Activated CD8-positive, alpha-beta memory T cell treated with anti-CD3 and anti-CD28 coated beads, Interleukin-2, amount 10 ng/mL, durations not matched to agents 7 days and 5 days (primary cell): Measurements from ENCODE around the gene IFT43. TPM values are rescaled to one million over a fixed set of nuclear protein-coding genes. Genes with fewer than 3 reads are reported as not detected.
"Not testable (repeated sequence)": the region's sequence is repeated elsewhere in the genome, so short reads cannot be mapped to it uniquely, and the experiment has no call there.

Source experiments
- ATAC-seq: fragments of 150-1000 bp; cut with Tn5 transposase; one replicate; pipeline ENCODE4 v1.10.0; 2021; ENCODE audit warnings: moderate library complexity
- CTCF ChIA-PET: fragments of 350-600 bp; sonication (Branson Sonifier 250); formaldehyde crosslinking; loops from one replicate; lab custom pipeline; 2021; ENCODE audit warnings: antibody characterized with exemption; lab: Charles Lee
- DNase-seq: peaks from one replicate; pipeline ENCODE4 v3.0.0-alpha.2; 2020
- H3K27ac Mint-ChIP-seq: one replicate; pipeline ENCODE4 v1.8.0; 2021; ENCODE audit warnings: mild to moderate bottlenecking, mixed read lengths
- H3K27me3 Mint-ChIP-seq: one replicate; pipeline ENCODE4 v1.8.0; 2021; ENCODE audit warnings: mixed read lengths
- H3K36me3 Mint-ChIP-seq: one replicate; pipeline ENCODE4 v1.8.0; 2021; ENCODE audit warnings: mild to moderate bottlenecking, mixed read lengths
- H3K4me1 Mint-ChIP-seq: one replicate; pipeline ENCODE4 v1.8.0; 2021; ENCODE audit warnings: mixed read lengths
- H3K4me3 Mint-ChIP-seq: one replicate; pipeline ENCODE4 v1.8.0; 2021; ENCODE audit warnings: mild to moderate bottlenecking, moderate library complexity, mixed read lengths
- H3K9me3 Mint-ChIP-seq: one replicate; pipeline ENCODE4 v1.8.0; 2022; ENCODE audit warnings: low read depth, mixed read lengths
- total RNA-seq, 2 experiments: library from RNA; stranded (reverse); gene quantifications; one replicate each; pipeline ENCODE4 v1.2.3, GENCODE V29; 2021

IFT43 gene
- total RNA-seq, 2 experiments from 2014 or later = 5.5 to 6.0 TPM

- peaks cover 16% of the 10 kb centered on the region for H3K36me3 Mint-ChIP-seq
- no peak overlapping the region for H3K27ac Mint-ChIP-seq
- no peaks in the 10 kb centered on the region for H3K27me3 Mint-ChIP-seq
Observed at GRCh38 chr14:76007379-76007778, 21.8 kb downstream of the IFT43 start.

GRCh38 chr14:76007852-76008251 is 22.3 kb downstream of the IFT43 start:
- ATAC-seq (no peak), DNase-seq (no peak)
- Mint-ChIP-seq H3K9me3 (peaks cover 4% of the 10 kb centered on the region), H3K36me3 (peaks cover 16% of the 10 kb centered on the region), H3K4me3 (no peak overlapping the region), H3K4me1 (no peaks in the 10 kb centered on the region), H3K27me3 (no peaks in the 10 kb centered on the region), H3K27ac (no peak overlapping the region)
- CTCF ChIA-PET = interaction anchor here (1.0 kb wide), 1 partner anchor 297 kb away, joined by 3 read pairs; no protein-coding TSS in a partner anchor

More at GRCh38 chr14:76007379-76007778, 21.8 kb downstream of the IFT43 start:
- H3K9me3 Mint-ChIP-seq = peaks cover 4% of the 10 kb centered on the region
- CTCF ChIA-PET = interaction anchor here (0.7 to 1.0 kb wide), 2 partner anchors 73 to 296 kb away, joined by 3 read pairs; no protein-coding TSS in a partner anchor
- no peak for ATAC-seq
- H3K4me3 Mint-ChIP-seq = no peak overlapping the region
- H3K4me1 Mint-ChIP-seq = no peaks in the 10 kb centered on the region
- no peak for DNase-seq

DNA sequence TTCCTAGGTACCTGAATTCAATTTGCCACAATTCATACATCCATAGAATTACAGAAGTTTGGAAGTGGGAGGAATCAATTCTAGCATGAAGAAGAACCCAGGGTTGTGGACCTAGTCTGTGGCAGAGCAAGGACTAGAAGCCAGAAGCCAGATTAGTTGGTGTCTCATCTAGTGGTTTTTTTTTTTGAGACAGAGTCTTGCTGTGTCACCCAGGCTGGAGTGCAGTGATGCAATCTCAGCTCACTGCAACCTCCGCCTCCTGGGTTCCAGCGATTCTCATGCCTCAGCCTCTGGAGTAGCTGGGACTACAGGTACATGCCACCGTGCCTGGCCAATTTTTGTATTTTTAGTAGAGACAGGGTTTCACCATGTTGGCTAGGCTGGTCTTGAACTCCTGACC is 24.1 kb downstream of the IFT43 start:
- DNase-seq, CTCF ChIA-PET, H3K9me3 Mint-ChIP-seq, H3K4me1 Mint-ChIP-seq, ATAC-seq, H3K27ac Mint-ChIP-seq, H3K36me3 Mint-ChIP-seq, H3K27me3 Mint-ChIP-seq, H3K4me3 Mint-ChIP-seq: not testable (repeated sequence)

- H3K4me1 Mint-ChIP-seq = no peaks in the 10 kb centered on the region
- DNase-seq = no peak
- no peaks in the 10 kb centered on the region for H3K9me3 Mint-ChIP-seq
- no peak overlapping the region for H3K27ac Mint-ChIP-seq
- CTCF ChIA-PET = no interaction called here
- H3K27me3 Mint-ChIP-seq = no peaks in the 10 kb centered on the region
- no peaks in the 10 kb centered on the region for H3K36me3 Mint-ChIP-seq
- no peak for ATAC-seq
- H3K4me3 Mint-ChIP-seq = no peak overlapping the region
Observed at GRCh38 chr14:76011930-76012329, 26.4 kb downstream of the IFT43 start.

DNA sequence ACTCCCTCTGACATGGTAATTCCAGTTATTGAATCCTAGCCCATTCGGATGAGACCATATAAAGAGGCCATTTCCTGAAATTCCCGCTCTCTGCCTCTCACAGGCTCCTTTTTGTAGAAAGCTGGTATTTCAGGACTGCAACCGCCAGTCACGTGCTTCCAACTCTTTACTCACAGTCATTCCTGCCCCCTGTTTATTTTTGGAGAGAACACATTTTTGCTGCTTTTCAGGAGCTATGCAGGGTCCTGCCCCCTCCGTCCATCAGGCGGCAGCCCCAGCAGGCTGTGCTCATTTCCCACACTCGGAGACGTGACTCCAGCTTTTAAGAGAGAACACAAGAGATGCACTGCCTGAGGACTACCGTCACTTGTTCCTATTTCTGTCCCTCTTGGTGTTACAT is 26.8 kb downstream of the IFT43 start:
- H3K4me1 Mint-ChIP-seq = no peaks in the 10 kb centered on the region
- no peak for ATAC-seq

GRCh38 chr14:76015191-76015590 is 29.6 kb downstream of the IFT43 start:
- Mint-ChIP-seq H3K4me1 (no peaks in the 10 kb centered on the region), H3K9me3 (peaks cover 9% of the 10 kb centered on the region), H3K4me3 (no peak overlapping the region), H3K27me3 (no peaks in the 10 kb centered on the region), H3K27ac (no peak overlapping the region), H3K36me3 (peaks cover 10% of the 10 kb centered on the region)
- DNase-seq (no peak), ATAC-seq (no peak)
- CTCF ChIA-PET = no interaction called here

More for the DNA sequence above, 26.8 kb downstream of the IFT43 start:
- H3K4me3 Mint-ChIP-seq = no peak overlapping the region
- H3K27ac Mint-ChIP-seq = no peak overlapping the region
- CTCF ChIA-PET = no interaction called here
- H3K27me3 Mint-ChIP-seq = no peaks in the 10 kb centered on the region
- H3K9me3 Mint-ChIP-seq = no peaks in the 10 kb centered on the region
- DNase-seq = no peak
- no peaks in the 10 kb centered on the region for H3K36me3 Mint-ChIP-seq

DNA sequence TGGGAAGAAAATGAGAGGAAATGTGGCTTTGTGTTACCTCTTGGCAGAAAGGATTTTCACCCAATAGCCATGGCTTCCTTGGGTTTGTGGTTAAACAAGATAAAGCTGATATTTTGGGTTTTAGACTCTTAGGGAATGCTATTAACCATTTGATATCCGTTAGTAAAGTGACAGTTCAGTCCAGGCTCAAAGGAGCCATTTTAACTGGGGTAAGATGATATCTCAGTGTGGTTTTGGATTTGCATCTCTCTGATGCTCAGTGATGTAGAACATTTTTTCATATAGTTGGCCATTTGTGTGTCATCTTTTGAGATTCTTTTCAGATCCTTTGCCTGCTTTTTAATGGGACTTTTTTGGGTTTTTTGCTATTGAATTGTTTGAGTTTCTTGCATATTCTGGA is 30.1 kb downstream of the IFT43 start:
- ATAC-seq = no peak
- no peaks in the 10 kb centered on the region for H3K27me3 Mint-ChIP-seq
- no peak overlapping the region for H3K4me3 Mint-ChIP-seq
- H3K27ac Mint-ChIP-seq = no peak overlapping the region
- H3K4me1 Mint-ChIP-seq = no peaks in the 10 kb centered on the region
- H3K9me3 Mint-ChIP-seq = peaks cover 11% of the 10 kb centered on the region
- DNase-seq = no peak
- CTCF ChIA-PET = no interaction called here
- peaks cover 14% of the 10 kb centered on the region for H3K36me3 Mint-ChIP-seq

GRCh38 chr14:76019676-76020075 is 34.1 kb downstream of the IFT43 start:
- Mint-ChIP-seq H3K36me3 (peaks cover 14% of the 10 kb centered on the region), H3K27ac (no peak overlapping the region), H3K4me3 (no peak overlapping the region), H3K4me1 (no peaks in the 10 kb centered on the region), H3K27me3 (no peaks in the 10 kb centered on the region), H3K9me3 (peaks cover 11% of the 10 kb centered on the region)
- no peak for DNase-seq
- no peak for ATAC-seq
- CTCF ChIA-PET = no interaction called here

GRCh38 chr14:76022991-76023390 is 37.4 kb downstream of the IFT43 start:
- Mint-ChIP-seq H3K27me3 (no peaks in the 10 kb centered on the region), H3K4me3 (no peak overlapping the region), H3K27ac (no peak overlapping the region), H3K4me1 (no peaks in the 10 kb centered on the region), H3K9me3 (peaks cover 11% of the 10 kb centered on the region), H3K36me3 (peaks cover 14% of the 10 kb centered on the region)
- DNase-seq (no peak), ATAC-seq (no peak)
- CTCF ChIA-PET = no interaction called here

DNA sequence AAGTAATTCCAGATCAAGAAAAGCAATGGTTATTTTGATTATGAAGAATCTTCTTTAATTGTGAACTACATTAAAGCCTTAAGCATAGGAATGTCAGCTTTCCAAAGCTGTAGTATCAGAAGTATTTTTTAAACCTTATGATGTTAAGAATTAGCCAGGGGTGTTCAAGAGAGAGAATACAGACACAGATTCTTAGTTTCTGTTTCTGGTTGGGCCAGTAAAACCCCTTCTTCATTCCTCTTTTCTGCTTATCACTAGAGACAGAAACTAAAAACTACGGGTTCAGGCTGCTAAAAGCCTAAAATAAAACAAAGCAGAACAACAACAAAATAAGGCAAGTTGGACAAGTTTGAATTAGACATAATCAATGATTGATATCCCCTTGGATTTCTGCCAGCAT is 38.2 kb downstream of the IFT43 start:
- Mint-ChIP-seq H3K27ac (no peak overlapping the region), H3K36me3 (peaks cover 13% of the 10 kb centered on the region)
- CTCF ChIA-PET = no interaction called here

DNA sequence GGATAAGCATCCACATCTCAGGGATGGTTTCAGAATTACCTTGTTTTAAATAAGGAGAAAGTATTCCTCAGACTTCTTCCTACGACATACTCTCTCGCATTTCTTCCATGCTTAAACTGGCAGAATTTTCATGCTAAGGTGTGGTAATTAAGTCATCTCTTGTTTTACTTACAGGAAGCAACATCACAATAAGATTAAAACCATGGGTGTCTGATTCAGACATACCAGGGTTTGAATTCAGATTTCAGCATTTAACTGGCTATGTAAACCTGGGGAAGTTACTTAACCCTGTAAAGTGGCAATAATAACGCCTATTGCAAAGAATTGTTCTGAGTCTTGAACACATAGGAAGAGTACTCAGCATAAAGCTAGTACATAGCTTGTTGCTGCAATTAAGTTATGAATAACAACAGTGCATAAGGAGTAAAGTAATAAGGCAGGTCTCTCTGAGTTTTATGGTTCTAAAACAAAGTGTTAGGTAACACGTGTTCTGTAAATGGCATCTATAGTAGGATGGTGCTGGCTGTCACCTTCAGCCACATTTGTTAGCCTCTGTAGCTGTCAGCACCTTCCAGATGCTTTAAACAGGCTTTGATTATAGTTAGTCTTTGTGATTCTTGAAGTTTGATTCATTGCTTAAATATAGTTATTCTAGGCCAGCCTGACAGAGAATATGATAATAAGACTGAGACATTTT is 38.8 kb downstream of the IFT43 start:
- H3K27ac Mint-ChIP-seq = no peak overlapping the region
- ATAC-seq = no peak
- CTCF ChIA-PET = no interaction called here
- DNase-seq = no peak
- no peaks in the 10 kb centered on the region for H3K27me3 Mint-ChIP-seq
- H3K4me3 Mint-ChIP-seq = no peak overlapping the region
- no peaks in the 10 kb centered on the region for H3K4me1 Mint-ChIP-seq
- H3K9me3 Mint-ChIP-seq = peaks cover 7% of the 10 kb centered on the region
- H3K36me3 Mint-ChIP-seq = peaks cover 10% of the 10 kb centered on the region

More for the DNA sequence above, 38.2 kb downstream of the IFT43 start:
- peaks cover 10% of the 10 kb centered on the region for H3K9me3 Mint-ChIP-seq
- H3K4me3 Mint-ChIP-seq = no peak overlapping the region
- no peaks in the 10 kb centered on the region for H3K4me1 Mint-ChIP-seq
- DNase-seq (no peak), ATAC-seq (no peak)
- no peaks in the 10 kb centered on the region for H3K27me3 Mint-ChIP-seq

GRCh38 chr14:76034566-76034965 is 49.0 kb downstream of the IFT43 start:
- H3K27ac Mint-ChIP-seq = no peak overlapping the region
- no peaks in the 10 kb centered on the region for H3K9me3 Mint-ChIP-seq
- H3K4me3 Mint-ChIP-seq = no peak overlapping the region
- H3K4me1 Mint-ChIP-seq = no peaks in the 10 kb centered on the region
- H3K27me3 Mint-ChIP-seq = no peaks in the 10 kb centered on the region
- ATAC-seq = no peak
- H3K36me3 Mint-ChIP-seq = no peaks in the 10 kb centered on the region
- no peak for DNase-seq
- CTCF ChIA-PET = interaction anchor here (1.1 kb wide), 1 partner anchor 17 kb away, joined by 4 read pairs; no protein-coding TSS in a partner anchor

DNA sequence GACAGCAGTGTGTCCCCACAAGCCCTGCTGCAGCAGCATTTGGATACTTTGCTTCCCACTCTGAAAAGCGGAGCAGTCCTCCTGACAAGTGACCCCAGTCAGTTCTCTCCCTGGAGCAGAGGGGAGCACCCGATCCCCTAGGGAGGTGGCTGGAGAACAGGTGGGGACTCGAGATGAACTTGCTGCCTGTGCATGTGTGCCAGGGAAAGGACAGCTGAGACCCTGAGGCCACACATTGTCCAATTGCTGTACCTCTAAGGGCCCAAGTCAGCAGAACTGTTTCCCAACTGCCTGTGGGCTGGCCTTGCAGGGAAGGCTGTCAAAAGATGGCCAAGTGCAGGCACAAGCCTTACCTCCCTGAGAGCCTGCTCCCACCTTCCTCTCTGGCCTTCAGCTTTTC is 55.1 kb downstream of the IFT43 start:
- DNase-seq = no peak
- CTCF ChIA-PET = interaction anchor here (2.8 kb wide), 1 partner anchor 10 kb away, joined by 9 read pairs; no protein-coding TSS in a partner anchor
- Mint-ChIP-seq H3K9me3 (no peaks in the 10 kb centered on the region), H3K4me3 (no peak overlapping the region), H3K4me1 (no peaks in the 10 kb centered on the region), H3K27ac (no peak overlapping the region), H3K36me3 (no peaks in the 10 kb centered on the region), H3K27me3 (no peaks in the 10 kb centered on the region)
- ATAC-seq = no peak

- Mint-ChIP-seq H3K9me3 (no peaks in the 10 kb centered on the region), H3K4me3 (no peak overlapping the region), H3K27me3 (no peaks in the 10 kb centered on the region), H3K36me3 (no peaks in the 10 kb centered on the region), H3K4me1 (no peaks in the 10 kb centered on the region), H3K27ac (no peak overlapping the region)
- CTCF ChIA-PET = interaction anchor here (2.3 kb wide), 1 partner anchor 342 kb away, joined by 5 read pairs; no protein-coding TSS in a partner anchor
- DNase-seq (no peak), ATAC-seq (no peak)
Observed at GRCh38 chr14:76045773-76046172, 60.2 kb downstream of the IFT43 start.
